ENCODE measurements around the gene LGALS13.

The LGALS13 gene

DNA sequence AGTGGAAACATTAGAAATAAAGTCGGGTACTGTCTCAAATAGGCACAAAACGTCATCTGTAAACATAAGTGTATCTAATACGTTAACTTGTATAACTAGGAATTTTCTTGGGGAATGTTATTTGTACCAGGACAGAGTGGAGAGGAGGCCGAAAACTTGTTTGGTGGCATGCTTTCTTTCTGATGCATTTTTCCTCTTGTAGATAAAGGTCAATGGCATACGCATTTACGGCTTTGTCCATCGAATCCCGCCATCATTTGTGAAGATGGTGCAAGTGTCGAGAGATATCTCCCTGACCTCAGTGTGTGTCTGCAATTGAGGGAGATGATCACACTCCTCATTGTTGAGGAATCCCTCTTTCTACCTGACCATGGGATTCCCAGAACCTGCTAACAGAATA lies 4.7 kb downstream of the LGALS13 start:
- no peaks in the 10 kb centered on the region for H3K9me3 ChIP-seq (ENCODE audit: severe bottlenecking)
- no peak overlapping the region for H3K27ac ChIP-seq (ENCODE audit: poor library complexity, severe bottlenecking)
- H3K36me3 ChIP-seq (ENCODE audit: low read depth) = no peaks in the 10 kb centered on the region
- H3K4me1 ChIP-seq (ENCODE audit: insufficient read depth, poor library complexity, severe bottlenecking) = no peaks in the 10 kb centered on the region
- no peak for DNase-seq (ENCODE audit: low spot score)
- TF ChIP-seq, protein P1, sequence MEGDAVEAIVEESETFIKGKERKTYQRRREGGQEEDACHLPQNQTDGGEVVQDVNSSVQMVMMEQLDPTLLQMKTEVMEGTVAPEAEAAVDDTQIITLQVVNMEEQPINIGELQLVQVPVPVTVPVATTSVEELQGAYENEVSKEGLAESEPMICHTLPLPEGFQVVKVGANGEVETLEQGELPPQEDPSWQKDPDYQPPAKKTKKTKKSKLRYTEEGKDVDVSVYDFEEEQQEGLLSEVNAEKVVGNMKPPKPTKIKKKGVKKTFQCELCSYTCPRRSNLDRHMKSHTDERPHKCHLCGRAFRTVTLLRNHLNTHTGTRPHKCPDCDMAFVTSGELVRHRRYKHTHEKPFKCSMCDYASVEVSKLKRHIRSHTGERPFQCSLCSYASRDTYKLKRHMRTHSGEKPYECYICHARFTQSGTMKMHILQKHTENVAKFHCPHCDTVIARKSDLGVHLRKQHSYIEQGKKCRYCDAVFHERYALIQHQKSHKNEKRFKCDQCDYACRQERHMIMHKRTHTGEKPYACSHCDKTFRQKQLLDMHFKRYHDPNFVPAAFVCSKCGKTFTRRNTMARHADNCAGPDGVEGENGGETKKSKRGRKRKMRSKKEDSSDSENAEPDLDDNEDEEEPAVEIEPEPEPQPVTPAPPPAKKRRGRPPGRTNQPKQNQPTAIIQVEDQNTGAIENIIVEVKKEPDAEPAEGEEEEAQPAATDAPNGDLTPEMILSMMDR (IDR thresholded peaks at IDR 0.05; ENCODE audit: poor library complexity, severe bottlenecking) = no peak
- H3K4me3 ChIP-seq (ENCODE audit: severe bottlenecking) = no peak overlapping the region
- ATAC-seq (ENCODE audit: low read depth) = no peak
- peaks cover 21% of the 10 kb centered on the region for H3K27me3 ChIP-seq (ENCODE audit: insufficient read depth, poor library complexity, severe bottlenecking)

DNA sequence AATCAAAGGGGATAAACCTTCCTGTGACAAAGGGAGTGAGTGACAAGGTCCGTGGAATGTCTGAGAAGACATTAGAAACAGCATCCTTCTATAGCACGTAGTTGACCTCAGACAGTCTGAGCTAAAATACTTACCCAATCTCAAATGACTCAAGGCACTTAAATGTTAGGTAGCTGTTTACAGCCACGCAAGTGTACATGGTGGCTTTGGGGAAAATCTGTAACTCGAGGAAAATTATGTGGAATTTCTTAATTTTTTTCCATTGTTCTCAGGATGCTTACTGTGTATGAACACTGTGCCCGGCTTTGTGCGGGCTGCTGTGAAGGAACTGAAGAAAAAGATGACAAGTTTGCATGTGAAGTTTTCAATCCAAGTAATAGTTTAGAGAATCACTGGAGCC lies 5.2 kb downstream of the LGALS13 start:
- no peaks in the 10 kb centered on the region for H3K9me3 ChIP-seq (ENCODE audit: severe bottlenecking)
- H3K36me3 ChIP-seq (ENCODE audit: low read depth) = no peaks in the 10 kb centered on the region
- H3K27ac ChIP-seq (ENCODE audit: poor library complexity, severe bottlenecking) = no peak overlapping the region
- no peak overlapping the region for H3K4me3 ChIP-seq (ENCODE audit: severe bottlenecking)
- H3K4me1 ChIP-seq (ENCODE audit: insufficient read depth, poor library complexity, severe bottlenecking) = no peaks in the 10 kb centered on the region
- TF ChIP-seq, protein P1 (IDR thresholded peaks at IDR 0.05; ENCODE audit: poor library complexity, severe bottlenecking) = no peak
- peaks cover 21% of the 10 kb centered on the region for H3K27me3 ChIP-seq (ENCODE audit: insufficient read depth, poor library complexity, severe bottlenecking)
- no peak for ATAC-seq (ENCODE audit: low read depth)
- no peak for DNase-seq (ENCODE audit: low spot score)

DNA sequence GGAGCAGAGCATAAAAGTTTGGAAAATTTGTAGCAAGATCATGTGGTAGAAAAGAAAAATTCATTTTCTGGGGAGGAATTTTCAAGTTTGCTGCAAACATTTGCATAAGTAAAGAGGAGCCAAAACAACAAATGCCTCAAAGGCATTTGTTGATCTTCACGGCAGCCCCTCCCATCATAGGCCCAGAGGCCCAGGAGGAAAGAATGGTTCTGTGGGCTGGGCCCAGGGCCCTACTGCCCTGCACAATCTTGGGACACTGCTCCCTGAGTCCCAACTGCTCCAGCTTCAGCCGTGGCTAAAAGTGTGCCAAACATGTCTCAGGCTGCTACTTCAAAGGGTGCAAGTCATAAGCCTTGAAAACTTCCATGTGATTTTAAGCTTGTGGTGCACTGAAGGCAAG lies 11.3 kb downstream of the LGALS13 start:
- Histone ChIP-seq H3K4me3 (ENCODE audit: severe bottlenecking) (no peak overlapping the region), H3K27ac (ENCODE audit: poor library complexity, severe bottlenecking) (no peak overlapping the region), H3K36me3 (ENCODE audit: low read depth) (no peaks in the 10 kb centered on the region), H3K4me1 (ENCODE audit: insufficient read depth, poor library complexity, severe bottlenecking) (no peaks in the 10 kb centered on the region), H3K9me3 (ENCODE audit: severe bottlenecking) (no peaks in the 10 kb centered on the region), H3K27me3 (ENCODE audit: insufficient read depth, poor library complexity, severe bottlenecking) (no peaks in the 10 kb centered on the region)
- TF ChIP-seq, protein P1 (IDR thresholded peaks at IDR 0.05; ENCODE audit: poor library complexity, severe bottlenecking) = no peak
- ATAC-seq (ENCODE audit: low read depth) (no peak), DNase-seq (ENCODE audit: low spot score) (no peak)

DNA sequence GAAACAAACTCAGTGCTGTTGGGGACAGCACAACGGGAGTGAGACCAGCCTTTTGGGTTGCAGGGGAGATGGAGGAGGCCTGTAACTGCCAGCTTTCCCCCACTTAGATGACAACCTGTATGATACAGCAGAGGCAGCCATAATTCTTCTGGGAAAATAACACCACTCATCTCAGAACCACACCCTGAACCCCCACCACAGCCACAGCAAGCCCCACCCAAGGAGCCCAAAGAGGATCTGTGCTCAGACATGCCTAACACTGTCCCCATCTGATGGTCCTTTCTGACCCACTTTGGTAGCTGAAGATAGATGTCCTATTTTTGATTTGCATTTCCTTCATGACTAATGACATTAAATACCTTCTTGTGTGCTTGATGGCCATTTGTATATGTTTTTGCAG lies 15.4 kb downstream of the LGALS13 start:
- H3K36me3 ChIP-seq (ENCODE audit: low read depth) = no peaks in the 10 kb centered on the region
- no peak for ATAC-seq (ENCODE audit: low read depth)
- no peak for DNase-seq (ENCODE audit: low spot score)
- no peak overlapping the region for H3K27ac ChIP-seq (ENCODE audit: poor library complexity, severe bottlenecking)
- no peak overlapping the region for H3K4me3 ChIP-seq (ENCODE audit: severe bottlenecking)
- TF ChIP-seq, protein P1 (IDR thresholded peaks at IDR 0.05; ENCODE audit: poor library complexity, severe bottlenecking) = no peak
- no peaks in the 10 kb centered on the region for H3K4me1 ChIP-seq (ENCODE audit: insufficient read depth, poor library complexity, severe bottlenecking)
- H3K27me3 ChIP-seq (ENCODE audit: insufficient read depth, poor library complexity, severe bottlenecking) = peaks cover 25% of the 10 kb centered on the region
- no peaks in the 10 kb centered on the region for H3K9me3 ChIP-seq (ENCODE audit: severe bottlenecking)

DNA sequence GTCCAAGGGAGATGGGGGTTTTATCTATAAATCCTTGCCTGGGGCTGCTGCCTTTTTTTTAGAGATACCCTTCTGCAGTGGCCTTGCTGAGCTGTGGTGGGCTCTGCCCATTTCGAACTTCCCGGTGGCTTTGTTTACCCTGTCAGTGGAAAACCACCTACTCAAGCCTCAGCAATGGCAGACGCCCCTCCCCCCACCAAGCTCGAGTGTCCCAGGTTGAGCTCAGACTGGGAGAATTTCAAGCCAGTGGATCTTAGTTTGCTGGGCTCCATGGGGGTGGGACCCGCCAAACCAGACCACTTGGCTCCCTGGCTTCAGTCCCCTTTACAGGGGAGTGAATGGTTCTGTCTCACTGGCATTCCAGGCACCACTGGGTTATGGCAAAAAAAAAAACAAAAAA lies 21.6 kb downstream of the LGALS13 start:
- H3K27me3 ChIP-seq (ENCODE audit: insufficient read depth, poor library complexity, severe bottlenecking) = peaks cover 25% of the 10 kb centered on the region
- H3K9me3 ChIP-seq (ENCODE audit: severe bottlenecking) = no peaks in the 10 kb centered on the region
- H3K36me3 ChIP-seq (ENCODE audit: low read depth) = no peaks in the 10 kb centered on the region
- no peak overlapping the region for H3K4me3 ChIP-seq (ENCODE audit: severe bottlenecking)
- H3K4me1 ChIP-seq (ENCODE audit: insufficient read depth, poor library complexity, severe bottlenecking) = no peaks in the 10 kb centered on the region
- ATAC-seq (ENCODE audit: low read depth) (no peak), DNase-seq (ENCODE audit: low spot score) (no peak)
- TF ChIP-seq, protein P1 (IDR thresholded peaks at IDR 0.05; ENCODE audit: poor library complexity, severe bottlenecking) = no peak
- H3K27ac ChIP-seq (ENCODE audit: poor library complexity, severe bottlenecking) = no peak overlapping the region
